GM23338 (cell line): Measurements from ENCODE around the gene GPATCH2. TPM values are rescaled to one million over a fixed set of nuclear protein-coding genes. Genes with fewer than 3 reads are reported as not detected.

Experiments
- ATAC-seq: fragments of 200-7000 bp; cut with Tn5 transposase; 3 replicates; pipeline ENCODE4 v1.9.1; 2020
- DNase-seq: peaks from one replicate; pipeline ENCODE4 v3.0.0-alpha.2; 2015; ENCODE audit warnings: low spot score
- H2AFZ ChIP-seq: fragments of 200-600 bp; sonication (generic); 2 replicates; pipeline ENCODE4 v1.8.0; 2016; ENCODE audit warnings: antibody characterized with exemption, mild to moderate bottlenecking, moderate library complexity
- H3F3A ChIP-seq: fragments of 200-600 bp; sonication (generic); replicated peaks from 2 replicates; pipeline ENCODE4 v1.8.0; 2017; ENCODE audit warnings: antibody characterized with exemption, mixed run types, low read depth
- H3K27ac ChIP-seq: fragments of 200-600 bp; sonication (generic); 2 replicates; pipeline ENCODE4 v1.6.1; 2016; ENCODE audit warnings: low read depth
- H3K27me3 ChIP-seq: fragments of 200-600 bp; sonication (generic); 2 replicates; pipeline ENCODE4 v1.8.0; 2016; ENCODE audit warnings: mild to moderate bottlenecking, mixed run types, moderate library complexity; ENCODE audit not compliant: insufficient read depth
- H3K36me3 ChIP-seq: fragments of 200-600 bp; sonication (generic); 2 replicates; pipeline ENCODE4 v1.8.0; 2016; ENCODE audit warnings: mild to moderate bottlenecking; ENCODE audit not compliant: insufficient read depth
- H3K4me1 ChIP-seq: fragments of 200-600 bp; sonication (generic); 2 replicates; pipeline ENCODE4 v1.8.0; 2016; ENCODE audit warnings: mild to moderate bottlenecking, moderate library complexity; ENCODE audit not compliant: insufficient read depth
- H3K4me2 ChIP-seq: fragments of 200-600 bp; sonication (generic); 2 replicates; pipeline ENCODE4 v1.7.1; 2017; ENCODE audit warnings: mixed run types
- H3K4me3 ChIP-seq: fragments of 200-600 bp; sonication (generic); 2 replicates; pipeline ENCODE4 v1.6.1; 2016; ENCODE audit warnings: mixed run types
- H3K79me2 ChIP-seq: fragments of 200-600 bp; sonication (generic); replicated peaks from 2 replicates; pipeline ENCODE4 v1.8.0; 2017; ENCODE audit warnings: mild to moderate bottlenecking; ENCODE audit not compliant: insufficient read depth
- H3K9me2 ChIP-seq: fragments of 200-600 bp; sonication (generic); 2 replicates; pipeline ENCODE4 v1.8.0; 2017; ENCODE audit not compliant: insufficient read depth
- H4K20me1 ChIP-seq: fragments of 200-600 bp; sonication (generic); replicated peaks from 2 replicates; pipeline ENCODE4 v1.8.0; 2017; ENCODE audit warnings: mild to moderate bottlenecking; ENCODE audit not compliant: insufficient read depth
- H3K27ac Mint-ChIP-seq: 2 replicates; pipeline ENCODE4 v1.8.0; 2020; ENCODE audit warnings: inconsistent platforms, mild to moderate bottlenecking, moderate library complexity, mixed read lengths
- H3K27me3 Mint-ChIP-seq: 3 replicates; pipeline ENCODE4 v1.8.0; 2022; ENCODE audit warnings: low read depth, mild to moderate bottlenecking, moderate library complexity, mixed read lengths, inconsistent platforms; ENCODE audit not compliant: insufficient read depth, poor library complexity
- H3K36me3 Mint-ChIP-seq: 3 replicates; pipeline ENCODE4 v1.8.0; 2021; ENCODE audit warnings: low read depth, mild to moderate bottlenecking, inconsistent platforms, moderate library complexity, mixed read lengths
- H3K4me1 Mint-ChIP-seq: 3 replicates; pipeline ENCODE4 v1.8.0; 2020; ENCODE audit warnings: mild to moderate bottlenecking, inconsistent platforms, mixed read lengths
- H3K4me3 Mint-ChIP-seq: 3 replicates; pipeline ENCODE4 v1.8.0; 2021; ENCODE audit warnings: moderate library complexity, mild to moderate bottlenecking, inconsistent platforms, mixed read lengths
- H3K9me3 Mint-ChIP-seq: 3 replicates; pipeline ENCODE4 v1.8.0; 2020; ENCODE audit warnings: moderate library complexity, mild to moderate bottlenecking, inconsistent platforms, mixed read lengths
- CTCF ChIP-seq, 2 experiments: fragments of 200-600 bp in 1 of 2; sonication (generic) in 1 of 2; conservative IDR thresholded peaks; 2 replicates each; pipeline versions ENCODE4 v1.5.1 to v1.6.1; 2016 to 2017; ENCODE audit warnings: antibody characterized with exemption in 2 of 2, low read depth in 2 of 2, mild to moderate bottlenecking in 2 of 2, moderate library complexity in 1 of 2
- ETS1 ChIP-seq: IDR thresholded peaks from 2 replicates; pipeline ENCODE4 v1.6.1; 2016; ENCODE audit warnings: antibody characterized with exemption
- REST ChIP-seq: IDR thresholded peaks from one replicate; pipeline ENCODE4 v1.6.1; 2018; ENCODE audit warnings: antibody characterized with exemption; ENCODE audit not compliant: unreplicated experiment
- ZNF114 ChIP-seq: fragments of 250-450 bp; sonication (Bioruptor Pico); IDR thresholded peaks from 2 replicates; pipeline ENCODE4 v1.5.0; 2020; ENCODE audit warnings: mild to moderate bottlenecking, moderate library complexity
- ZNF462 ChIP-seq: fragments of 250-450 bp; sonication (Bioruptor Pico); IDR thresholded peaks from 2 replicates; pipeline ENCODE4 v1.5.0; 2020; ENCODE audit warnings: mild to moderate bottlenecking, moderate library complexity
- polyA plus RNA-seq: library from polyadenylated mRNA; unstranded; fragments of >200 nt; fragmentation: Nextera tagmentation; extraction: Ambion mirVana; gene quantifications from 2 replicates; pipeline ENCODE4 v1.2.1, GENCODE V29; 2016
- total RNA-seq: library from RNA; depleted of rRNA; stranded (reverse); fragments of >200 nt; shearing (Covaris generic); gene quantifications from 2 replicates; pipeline ENCODE4 v1.2.3, GENCODE V29; 2014

The GPATCH2 gene
- total and polyA plus RNA-seq, 2 experiments from 2014 or later = 12.3 to 26.7 TPM

GRCh38 chr1:217392441-217392840 is 238.4 kb downstream of the GPATCH2 start:
- Mint-ChIP-seq H3K9me3 (no peaks in the 10 kb centered on the region), H3K4me1 (no peaks in the 10 kb centered on the region), H3K4me3 (no peak overlapping the region), H3K36me3 (no peaks in the 10 kb centered on the region), H3K27ac (no peak overlapping the region), H3K27me3 (no peaks in the 10 kb centered on the region)
- ATAC-seq (no peak), DNase-seq (no peak)
- Histone ChIP-seq H3K27me3 (no peaks in the 10 kb centered on the region), H3K79me2 (no peaks in the 10 kb centered on the region), H4K20me1 (no peaks in the 10 kb centered on the region), H3K4me3 (no peak overlapping the region), H3K36me3 (no peaks in the 10 kb centered on the region), H3F3A (no peaks in the 10 kb centered on the region), H3K4me1 (no peaks in the 10 kb centered on the region), H3K27ac (no peak overlapping the region), H3K4me2 (no peak overlapping the region), H2AFZ (no peak overlapping the region), H3K9me2 (no peaks in the 10 kb centered on the region)
- TF ChIP-seq CTCF (conservative IDR thresholded peaks at IDR 0.05; ENCODE audit: low read depth in 2 of 2) = no peak
- TF ChIP-seq ZNF114 (CRISPR knock-in tag) = no peak
- TF ChIP-seq ZNF462 (CRISPR knock-in tag) = no peak
- no peak for TF ChIP-seq ETS1
- TF ChIP-seq REST = no peak
